ENCODE data around the gene ATG2A. TPM values are rescaled to one million over a fixed set of nuclear protein-coding genes. Genes with fewer than 3 reads are reported as not detected.

The ATG2A gene
- total RNA-seq, 1 experiment from 2014 or later = 7.1 TPM

- no peak for DNase-seq (ENCODE audit: extremely low read depth, low read depth)
Observed at GRCh38 chr11:64859542-64860414, 57.2 kb downstream of the ATG2A start.

GRCh38 chr11:64858467-64859263, 58.3 kb downstream of the ATG2A start:
- no peak for DNase-seq (ENCODE audit: extremely low read depth, low read depth)

GRCh38 chr11:64857485-64857884, 59.5 kb downstream of the ATG2A start:
- DNase-seq (ENCODE audit: extremely low read depth, low read depth) = no peak

GRCh38 chr11:64856382-64857227, 60.4 kb downstream of the ATG2A start:
- peak; percentile 83 for DNase-seq (ENCODE audit: extremely low read depth, low read depth)

- DNase-seq (ENCODE audit: extremely low read depth, low read depth) = no peak
Observed at GRCh38 chr11:64855596-64856304, 61.3 kb downstream of the ATG2A start.

- peak; percentile 94 for DNase-seq (ENCODE audit: extremely low read depth, low read depth)
Observed at GRCh38 chr11:64854534-64855502, 62.2 kb downstream of the ATG2A start.

GRCh38 chr11:64854157-64854533, 62.9 kb downstream of the ATG2A start:
- DNase-seq (ENCODE audit: extremely low read depth, low read depth) = no peak

- no peak for DNase-seq (ENCODE audit: extremely low read depth, low read depth)
Observed at GRCh38 chr11:64853709-64854108, 63.3 kb downstream of the ATG2A start.

GRCh38 chr11:64852804-64853509, 64.1 kb downstream of the ATG2A start:
- DNase-seq (ENCODE audit: extremely low read depth, low read depth) = no peak

- DNase-seq (ENCODE audit: extremely low read depth, low read depth) = no peak
Observed at GRCh38 chr11:64851831-64852351, 65.1 kb downstream of the ATG2A start.

GRCh38 chr11:64850979-64851567, 65.9 kb downstream of the ATG2A start:
- DNase-seq (ENCODE audit: extremely low read depth, low read depth) = no peak

- DNase-seq (ENCODE audit: extremely low read depth, low read depth) = no peak
Observed at GRCh38 chr11:64849598-64850356, 67.2 kb downstream of the ATG2A start.

- no peak for DNase-seq (ENCODE audit: extremely low read depth, low read depth)
Observed at GRCh38 chr11:64848826-64849597, 68.0 kb downstream of the ATG2A start.

GRCh38 chr11:64848214-64848825, 68.7 kb downstream of the ATG2A start:
- no peak for DNase-seq (ENCODE audit: extremely low read depth, low read depth)

GRCh38 chr11:64846998-64847666, 69.9 kb downstream of the ATG2A start:
- peak; percentile 88 for DNase-seq (ENCODE audit: extremely low read depth, low read depth)

All from NCI-H460 (cell line).